Coronary artery (tissue), 2 donors: ENCODE data around the gene DYNC1I1.

Experiments
- DNase-seq: peaks from one replicate; pipeline ENCODE4 v3.0.0-alpha.2; 2017; ENCODE audit warnings: low spot score
- H3K27ac ChIP-seq, 2 donors: fragments of 200-600 bp; sonication (generic); one replicate each; pipeline ENCODE4 v1.5.1; 2016 to 2019
- H3K4me3 ChIP-seq: fragments of 200-600 bp; sonication (generic); 2 replicates; pipeline ENCODE4 v1.5.1; 2016; ENCODE audit warnings: mild to moderate bottlenecking, moderate library complexity
- CTCF ChIP-seq: fragments of 200-600 bp; sonication (generic); IDR thresholded peaks from one replicate; pipeline ENCODE4 v1.5.1; 2019; ENCODE audit warnings: antibody characterized with exemption

The DYNC1I1 gene

DNA sequence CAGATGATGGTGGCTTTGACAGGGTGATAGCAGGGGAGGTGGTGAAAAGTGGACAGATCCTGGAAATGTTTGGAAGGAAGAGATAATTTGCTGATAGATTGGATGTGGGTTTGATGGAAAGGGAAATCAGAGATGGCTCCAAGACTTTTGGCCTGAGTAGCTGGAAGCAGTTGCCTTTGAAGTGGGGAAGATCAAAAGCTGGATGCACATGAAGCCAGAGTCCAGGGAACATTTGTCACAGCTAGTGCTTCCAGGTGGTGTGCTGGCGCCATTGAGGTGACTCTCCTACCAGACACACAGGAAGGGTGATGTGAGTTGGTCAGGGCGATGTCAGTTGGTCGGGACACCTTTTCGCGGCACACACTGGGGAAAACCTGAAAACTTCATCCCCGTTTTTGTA is 15.9 kb downstream of the DYNC1I1 start:
- no peak for DNase-seq
- Histone ChIP-seq H3K27ac (no peak overlapping the region), H3K4me3 (no peak overlapping the region)
- TF ChIP-seq CTCF = no peak

GRCh38 chr7:95788884-95789283 is 16.5 kb downstream of the DYNC1I1 start:
- H3K4me3 ChIP-seq = no peak overlapping the region
- H3K27ac ChIP-seq = no peak overlapping the region
- TF ChIP-seq CTCF = no peak
- no peak for DNase-seq

DNA sequence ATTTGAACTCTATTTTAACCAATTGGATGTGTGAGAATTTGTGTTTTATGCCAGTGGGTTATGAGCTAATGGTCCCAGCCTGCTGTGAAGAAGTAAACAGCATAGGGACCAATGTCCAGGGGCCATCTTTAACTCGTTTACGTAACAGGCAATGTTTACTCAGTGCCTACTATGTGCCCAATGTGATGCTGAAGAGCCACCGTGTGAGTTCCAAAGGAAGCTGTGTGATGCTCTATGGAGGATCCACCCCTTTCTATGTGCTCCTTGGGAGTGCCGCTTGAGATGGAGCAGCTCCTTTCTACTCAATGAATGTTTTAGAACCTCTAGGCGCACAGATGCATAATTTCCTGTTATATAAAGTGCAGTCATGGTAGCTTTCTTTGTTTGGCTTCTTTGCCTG is 21.3 kb downstream of the DYNC1I1 start:
- TF ChIP-seq CTCF = no peak
- Histone ChIP-seq H3K27ac (no peak overlapping the region), H3K4me3 (no peak overlapping the region)
- no peak for DNase-seq

GRCh38 chr7:95794917-95795515 is 22.7 kb downstream of the DYNC1I1 start:
- no peak for TF ChIP-seq CTCF
- DNase-seq = no peak
- no peak overlapping the region for H3K27ac ChIP-seq
- no peak overlapping the region for H3K4me3 ChIP-seq

DNA sequence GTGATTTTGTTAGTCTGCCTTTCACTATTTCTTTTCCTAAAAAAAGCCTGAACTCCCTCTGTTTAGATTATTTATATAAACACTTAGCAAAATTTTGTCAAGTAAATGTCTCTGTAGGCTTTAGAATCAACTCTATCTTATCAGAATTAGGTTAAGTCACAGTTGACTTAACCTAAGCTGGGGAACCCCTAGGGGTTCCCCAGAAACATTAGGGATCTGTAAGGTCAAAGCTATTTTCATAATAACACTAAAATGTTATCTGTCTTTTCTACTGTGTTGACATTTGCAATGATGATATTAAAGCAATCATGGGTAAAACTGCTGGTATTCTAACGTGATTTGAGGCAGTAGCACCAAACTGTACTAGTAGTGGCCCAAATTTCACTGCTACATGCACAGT is 24.3 kb downstream of the DYNC1I1 start:
- no peak for DNase-seq
- Histone ChIP-seq H3K27ac (no peak overlapping the region), H3K4me3 (no peak overlapping the region)
- TF ChIP-seq CTCF = no peak

GRCh38 chr7:95798401-95798930 is 26.1 kb downstream of the DYNC1I1 start:
- no peak for DNase-seq
- no peak for TF ChIP-seq CTCF
- Histone ChIP-seq H3K27ac (no peak overlapping the region), H3K4me3 (no peak overlapping the region)

GRCh38 chr7:95800787-95801186 is 28.4 kb downstream of the DYNC1I1 start:
- Histone ChIP-seq H3K4me3 (no peak overlapping the region), H3K27ac (no peak overlapping the region)
- TF ChIP-seq CTCF = no peak
- no peak for DNase-seq
